Tibial artery (tissue), 4 donors: ENCODE measurements around the gene TRPM2.

Experiments used
- DNase-seq, 2 donors: peaks; one replicate each; pipeline ENCODE4 v3.0.0-alpha.2; 2019
- H3K27ac ChIP-seq, 2 donors: fragments of 200-600 bp; sonication (generic) in 1 of 2; 1 replicate in 1 of 2; 2 replicates in 1 of 2; pipeline ENCODE4 v1.5.1; 2018 to 2019; ENCODE audit warnings: mild to moderate bottlenecking in 1 of 2
- H3K27me3 ChIP-seq, 2 donors: fragments of 200-600 bp; sonication (generic) in 1 of 2; one replicate each; pipeline versions ENCODE4 v1.5.1 to v1.6.0; 2016 to 2019
- H3K36me3 ChIP-seq, 3 donors: fragments of 200-600 bp; sonication (generic) in 2 of 3; one replicate each; pipeline ENCODE4 v1.5.1; 2016 to 2019; ENCODE audit warnings: mild to moderate bottlenecking in 2 of 3
- H3K4me1 ChIP-seq, 4 donors: fragments of 200-600 bp; sonication (generic) in 2 of 4; 1 replicate in 3 of 4; 2 replicates in 1 of 4; pipeline ENCODE4 v1.5.1; 2016 to 2019
- H3K4me3 ChIP-seq, 2 donors: fragments of 200-600 bp; sonication (generic) in 1 of 2; 1 replicate in 1 of 2; 2 replicates in 1 of 2; pipeline ENCODE4 v1.5.1; 2018 to 2019; ENCODE audit warnings: mild to moderate bottlenecking in 2 of 2
- H3K9me3 ChIP-seq, 3 donors: fragments of 200-600 bp; sonication (generic) in 1 of 3; one replicate each; pipeline ENCODE4 v1.5.1; 2016 to 2019
- CTCF ChIP-seq, 2 experiments: fragments of 200-600 bp in 1 of 2; fragments of 450-650 bp in 1 of 2; IDR thresholded peaks; one replicate each; pipeline ENCODE4 v1.5.1; 2017 to 2019; ENCODE audit warnings: antibody characterized with exemption in 2 of 2, mild to moderate bottlenecking in 1 of 2, moderate library complexity in 1 of 2
- intact Hi-C: fragments of 100-400 bp; cut with DNase I; formaldehyde crosslinking; loops from one replicate; pipeline ENCODE4 v1.15.0; 2023; ENCODE audit warnings: low total_unique reads

TRPM2 gene

GRCh38 chr21:44377922-44378645 lies 24.7 kb downstream of the TRPM2 start:
- Histone ChIP-seq H3K9me3 (peaks cover 0 to 9% (median 0%) of the 10 kb centered on the region in 3 donors), H3K27ac (no peak overlapping the region), H3K4me3 (no peak overlapping the region), H3K27me3 (peaks cover 0 to 50% of the 10 kb centered on the region in 2 donors), H3K4me1 (no peaks in the 10 kb centered on the region), H3K36me3 (no peaks in the 10 kb centered on the region)
- TF ChIP-seq CTCF (IDR thresholded peaks at IDR 0.05): no peak
- peak in 1 of 2 donors; percentile 44 for DNase-seq
- intact Hi-C loops: no loop called here

GRCh38 chr21:44378646-44379514 lies 25.5 kb downstream of the TRPM2 start:
- H3K9me3 ChIP-seq: peaks cover 0 to 12% (median 0%) of the 10 kb centered on the region in 3 donors
- no peaks in the 10 kb centered on the region for H3K36me3 ChIP-seq
- no peaks in the 10 kb centered on the region for H3K4me1 ChIP-seq
- H3K27me3 ChIP-seq: peaks cover 0 to 50% of the 10 kb centered on the region in 2 donors
- intact Hi-C loops: no loop called here
- no peak for TF ChIP-seq CTCF (IDR thresholded peaks at IDR 0.05)
- H3K4me3 ChIP-seq: no peak overlapping the region
- no peak for DNase-seq
- H3K27ac ChIP-seq: no peak overlapping the region

- no peak for DNase-seq
- no peak overlapping the region for H3K27ac ChIP-seq
- H3K9me3 ChIP-seq: peaks cover 0 to 18% (median 4%) of the 10 kb centered on the region in 3 donors
- no peak overlapping the region for H3K4me3 ChIP-seq
- no peak for TF ChIP-seq CTCF (IDR thresholded peaks at IDR 0.05)
- H3K4me1 ChIP-seq: no peaks in the 10 kb centered on the region
- H3K27me3 ChIP-seq: peaks cover 0 to 50% of the 10 kb centered on the region in 2 donors
- H3K36me3 ChIP-seq: no peaks in the 10 kb centered on the region
- intact Hi-C loops: no loop called here
Observed at GRCh38 chr21:44379515-44379848, 26.1 kb downstream of the TRPM2 start.

GRCh38 chr21:44379991-44380865 lies 26.8 kb downstream of the TRPM2 start:
- peaks cover 0 to 21% (median 12%) of the 10 kb centered on the region in 3 donors for H3K9me3 ChIP-seq
- no peak overlapping the region for H3K4me3 ChIP-seq
- no peak for DNase-seq
- H3K27ac ChIP-seq: no peak overlapping the region
- H3K4me1 ChIP-seq: no peaks in the 10 kb centered on the region
- intact Hi-C loops: no loop called here
- H3K36me3 ChIP-seq: no peaks in the 10 kb centered on the region
- H3K27me3 ChIP-seq: peaks cover 0 to 43% of the 10 kb centered on the region in 2 donors
- TF ChIP-seq CTCF (IDR thresholded peaks at IDR 0.05): no peak

- Histone ChIP-seq H3K27me3 (peaks cover 0 to 37% of the 10 kb centered on the region in 2 donors), H3K4me3 (no peak overlapping the region), H3K4me1 (no peaks in the 10 kb centered on the region), H3K27ac (no peak overlapping the region), H3K9me3 (peaks cover 0 to 26% (median 17%) of the 10 kb centered on the region in 3 donors), H3K36me3 (no peaks in the 10 kb centered on the region)
- no peak for TF ChIP-seq CTCF (IDR thresholded peaks at IDR 0.05)
- intact Hi-C loops: no loop called here
- DNase-seq: no peak
Observed at GRCh38 chr21:44380876-44381275, 27.5 kb downstream of the TRPM2 start.
